Measurements from ENCODE around the gene SKAP1.

The SKAP1 gene

GRCh38 chr17:48263731-48264035, 166.3 kb downstream of the SKAP1 start:
- no peak overlapping the region for H3K4me3 ChIP-seq (ENCODE audit: low read length)
- no peak for TF ChIP-seq CTCF (conservative IDR thresholded peaks at IDR 0.05; ENCODE audit: low read length)
- DNase-seq (ENCODE audit: low read depth) = no peak

DNA sequence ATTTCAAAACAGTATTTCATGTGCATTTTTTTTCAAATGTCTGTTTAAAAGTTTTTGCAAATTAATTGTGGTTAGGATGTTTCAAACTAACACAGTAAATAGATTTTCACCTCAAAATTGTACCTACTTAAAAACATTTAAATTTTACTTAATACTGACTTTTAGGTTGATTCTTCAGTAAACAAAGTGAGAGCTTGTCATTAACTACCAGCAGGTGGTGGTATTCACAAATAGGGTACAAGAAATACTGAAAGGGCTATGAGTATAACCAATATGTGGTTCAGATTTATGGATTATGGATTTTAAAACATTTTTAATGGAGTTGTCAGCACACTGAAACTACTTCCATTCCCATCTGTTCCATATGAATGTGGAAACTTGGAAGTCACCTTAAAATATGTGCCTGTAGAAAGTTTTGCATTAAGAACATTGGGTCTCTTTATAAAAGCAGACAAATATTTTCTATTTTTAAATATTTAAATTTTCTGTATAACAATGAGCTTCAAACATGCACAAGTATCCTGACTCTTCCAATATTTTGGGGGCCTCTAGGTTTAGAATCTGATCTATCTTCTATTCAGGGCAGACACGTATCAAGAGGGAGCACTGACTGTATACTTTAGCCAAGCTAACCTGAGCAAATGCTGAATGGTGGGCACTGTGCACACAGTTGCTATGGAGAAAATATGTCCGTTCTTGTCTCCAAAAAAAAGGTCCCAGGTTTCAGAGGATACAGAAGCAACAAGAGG, 166.9 kb downstream of the SKAP1 start:
- peak; percentile 26 for DNase-seq (ENCODE audit: low read depth)

DNA sequence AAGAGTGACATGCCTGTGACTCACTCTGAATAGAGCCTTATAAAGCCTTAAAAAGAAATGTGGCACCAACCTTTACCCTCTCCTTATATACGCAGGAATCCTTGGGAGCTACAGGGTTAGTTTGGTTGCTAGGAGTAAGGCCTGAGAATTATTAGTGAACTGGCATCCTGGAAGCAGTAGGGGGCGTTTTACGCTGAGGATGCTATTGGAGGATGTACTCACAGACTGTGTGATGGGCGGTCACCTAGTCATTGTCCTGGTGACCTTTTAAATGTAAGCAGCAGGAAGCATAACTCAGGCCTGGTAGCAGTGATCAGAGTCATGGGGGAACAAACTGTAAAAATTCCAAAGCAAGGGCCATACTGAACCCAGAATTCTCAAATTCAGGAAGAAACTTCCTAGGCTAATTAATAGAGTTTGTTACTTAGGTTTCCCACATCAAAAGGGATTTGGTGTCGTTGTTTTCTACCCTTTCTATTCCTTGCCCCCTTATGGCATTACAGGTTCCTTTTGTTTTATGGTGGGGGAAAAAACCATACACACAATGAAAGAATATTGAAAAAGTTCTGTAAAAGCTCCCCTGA, 168.6 kb downstream of the SKAP1 start:
- no peak overlapping the region for H3K4me3 ChIP-seq (ENCODE audit: low read length)
- peak; percentile 50 for TF ChIP-seq CTCF (conservative IDR thresholded peaks at IDR 0.05; ENCODE audit: low read length)
- peak; percentile 17 for DNase-seq (ENCODE audit: low read depth)

More for the DNA sequence above, 166.9 kb downstream of the SKAP1 start:
- no peak overlapping the region for H3K4me3 ChIP-seq (ENCODE audit: low read length)
- TF ChIP-seq CTCF (conservative IDR thresholded peaks at IDR 0.05; ENCODE audit: low read length) = peak; percentile 55

DNA sequence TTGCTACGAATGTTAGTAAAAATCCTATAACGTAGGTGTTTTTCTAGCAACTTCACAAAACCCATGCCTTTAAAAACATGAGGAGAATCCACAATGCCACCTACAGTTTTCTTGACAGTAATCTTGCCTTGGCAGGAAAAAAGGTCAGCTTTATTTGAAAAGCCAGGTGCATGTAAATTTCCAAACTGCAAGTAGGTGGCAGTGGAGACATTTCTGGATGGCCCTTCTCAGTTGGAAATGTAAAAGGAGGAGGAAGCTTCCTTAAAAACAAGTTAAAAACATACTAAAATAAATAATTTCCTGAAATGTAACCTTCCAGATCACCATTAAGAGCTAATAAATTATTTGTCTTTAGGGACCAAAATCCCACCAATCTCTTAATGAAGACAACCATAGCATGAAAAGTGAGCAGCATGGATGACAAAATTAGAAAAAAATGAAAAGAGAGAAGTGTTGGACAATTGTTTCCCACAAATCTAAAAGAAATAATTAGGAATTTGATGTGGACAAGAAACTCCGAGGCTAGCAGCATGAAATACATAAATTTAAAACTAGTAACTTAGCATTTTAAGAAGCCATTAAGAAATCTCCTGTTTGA, 170.2 kb downstream of the SKAP1 start:
- peak; percentile 66 for TF ChIP-seq CTCF (conservative IDR thresholded peaks at IDR 0.05; ENCODE audit: low read length)
- no peak overlapping the region for H3K4me3 ChIP-seq (ENCODE audit: low read length)
- DNase-seq (ENCODE audit: low read depth) = peak; percentile 43

DNA sequence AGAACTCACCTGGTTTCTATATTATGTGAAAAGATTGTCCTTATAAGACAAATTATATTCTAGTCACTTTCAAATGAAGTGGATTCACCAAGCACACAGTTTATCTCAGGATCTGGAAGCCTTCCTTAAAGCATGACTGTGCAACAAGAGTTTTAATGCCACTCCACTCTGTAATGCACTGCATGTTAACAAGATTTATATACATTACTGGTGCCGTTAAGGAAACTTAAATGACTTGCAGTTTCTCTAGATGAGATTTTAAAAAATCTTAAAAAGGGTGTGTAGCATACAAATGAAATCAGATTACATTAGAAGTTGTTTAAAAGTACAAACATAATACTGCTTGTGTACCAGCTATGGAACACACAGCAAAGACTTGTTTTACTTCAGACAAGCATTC, 171.7 kb downstream of the SKAP1 start:
- TF ChIP-seq CTCF (conservative IDR thresholded peaks at IDR 0.05; ENCODE audit: low read length) = no peak
- H3K4me3 ChIP-seq (ENCODE audit: low read length) = no peak overlapping the region
- no peak for DNase-seq (ENCODE audit: low read depth)

DNA sequence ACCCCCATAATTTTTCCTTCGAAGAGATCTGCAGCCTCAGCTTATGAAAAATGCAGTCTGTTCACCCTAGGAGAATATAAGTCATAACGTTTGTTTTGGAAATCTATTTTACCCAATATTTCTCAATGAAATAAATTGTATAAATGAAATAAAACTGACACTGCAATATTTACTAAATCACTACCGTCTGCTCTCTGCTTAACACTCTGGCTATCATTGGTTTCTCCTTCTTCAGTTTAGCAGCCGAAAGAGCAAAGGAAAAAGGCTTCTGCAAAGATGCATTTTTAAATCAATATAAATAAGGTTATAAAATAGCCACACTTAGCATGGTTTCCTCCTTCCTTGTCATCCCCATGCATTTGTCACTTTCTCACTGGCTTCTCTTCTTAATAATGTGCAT, 174.3 kb downstream of the SKAP1 start:
- H3K4me3 ChIP-seq (ENCODE audit: low read length) = no peak overlapping the region
- TF ChIP-seq CTCF (conservative IDR thresholded peaks at IDR 0.05; ENCODE audit: low read length) = no peak
- no peak for DNase-seq (ENCODE audit: low read depth)

DNA sequence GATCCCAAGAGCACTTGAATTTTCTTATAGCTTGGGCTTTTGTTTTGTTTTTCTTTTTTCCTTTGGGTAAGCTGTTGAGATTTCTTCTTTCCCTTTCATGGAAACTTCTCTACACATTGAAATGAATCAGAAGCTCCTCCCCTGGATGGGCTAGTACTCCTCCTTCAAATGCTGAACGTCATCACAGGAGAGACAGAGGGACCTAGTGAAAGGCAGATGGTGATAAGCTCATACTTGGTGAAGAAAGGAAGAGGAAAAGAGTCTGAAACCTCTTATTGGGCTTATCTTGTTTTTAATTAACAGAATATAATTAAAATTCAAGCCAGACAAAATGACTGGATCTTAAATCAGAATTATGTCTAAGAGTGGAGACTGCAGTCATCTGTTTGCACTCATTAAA, 175.1 kb downstream of the SKAP1 start:
- no peak for DNase-seq (ENCODE audit: low read depth)
- TF ChIP-seq CTCF (conservative IDR thresholded peaks at IDR 0.05; ENCODE audit: low read length) = no peak
- no peak overlapping the region for H3K4me3 ChIP-seq (ENCODE audit: low read length)
